ENCODE measurements around the gene PSMB3. TPM values are rescaled to one million over a fixed set of nuclear protein-coding genes. Genes with fewer than 3 reads are reported as not detected.

PSMB3 gene
- polyA plus RNA-seq, 1 donor, result 117 TPM

DNA sequence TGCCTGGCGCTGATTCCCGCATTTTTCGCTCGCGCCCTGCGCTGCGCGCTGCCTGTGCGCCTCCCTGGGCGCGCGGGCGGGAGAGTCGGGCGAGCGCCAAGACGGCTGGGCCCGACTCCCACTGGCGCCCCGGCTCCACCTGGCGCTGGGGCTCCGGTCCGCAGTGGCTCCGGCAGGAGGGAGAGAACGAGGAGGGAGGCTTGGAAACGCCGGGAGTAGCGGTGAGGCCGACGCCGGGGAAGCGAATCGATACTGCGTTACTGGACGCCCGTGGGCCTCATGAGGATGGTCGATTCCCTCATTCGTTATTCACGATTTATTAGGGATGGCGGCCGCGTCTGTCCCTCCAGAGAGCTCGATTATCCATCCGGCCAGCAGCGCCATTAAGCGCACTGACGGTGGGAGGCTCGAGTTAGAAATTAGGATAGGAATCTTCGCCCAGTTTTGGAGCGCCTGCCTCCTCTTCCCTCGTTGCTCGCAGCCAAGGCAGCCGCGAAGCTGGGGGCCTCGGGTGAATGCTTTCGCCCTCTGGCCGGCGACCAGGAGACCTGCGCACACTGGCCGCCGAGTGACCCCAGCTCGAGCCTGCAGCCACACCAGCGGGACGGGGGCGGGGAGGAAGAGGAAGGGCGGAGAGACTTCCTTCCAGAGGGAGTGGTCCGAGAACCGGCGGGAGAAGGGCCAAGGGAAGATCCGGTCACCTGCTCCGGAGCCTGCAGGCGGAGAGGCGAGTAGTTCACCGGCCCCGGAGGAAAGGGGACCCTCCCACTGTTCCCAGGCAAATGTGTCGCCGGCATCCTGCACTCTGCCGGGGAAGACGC is 3.1 kb upstream of the PSMB3 start:
- peaks cover 3% of the 10 kb centered on the region for H3K36me3 ChIP-seq (ENCODE audit: control insufficient read depth, insufficient read depth, low read length)
- peak in 1 of 2 donors; percentile 82 for DNase-seq
- peaks cover 9% of the 10 kb centered on the region for H3K27me3 ChIP-seq (ENCODE audit: control insufficient read depth, insufficient read depth, low read length)
- H3K27ac ChIP-seq (ENCODE audit: low read length), result peak overlapping the region; percentile 75
- WGBS (ENCODE audit: insufficient coverage, low lambda C conversion rate), result no CpG with 5 or more reads among the region's 79 CpGs
- H3K4me1 ChIP-seq (ENCODE audit: control insufficient read depth, insufficient read depth, low read length), result peaks cover 47% of the 10 kb centered on the region
- no peaks in the 10 kb centered on the region for H3K9me3 ChIP-seq (ENCODE audit: control insufficient read depth, low read depth, low read length)
- H3K4me3 ChIP-seq (ENCODE audit: low read length), result peak overlapping the region; percentile 81

DNA sequence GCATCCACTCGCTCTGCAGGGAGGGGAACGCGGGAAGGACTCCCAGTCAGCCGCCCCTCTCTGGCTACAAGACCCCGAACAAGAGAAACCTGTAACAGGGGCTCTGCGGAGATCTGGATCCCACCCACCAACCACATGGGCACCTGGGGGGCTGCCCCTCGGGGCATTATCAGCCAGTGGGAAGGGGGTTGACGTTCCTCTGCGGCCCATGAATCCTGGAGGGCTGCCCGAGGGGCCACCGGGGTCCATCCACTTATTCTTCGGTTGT is 2.6 kb upstream of the PSMB3 start:
- no peak for DNase-seq
- no CpG with 5 or more reads among the region's 12 CpGs for WGBS (ENCODE audit: insufficient coverage, low lambda C conversion rate)
- H3K27ac ChIP-seq (ENCODE audit: low read length), result peak overlapping the region; percentile 75
- H3K27me3 ChIP-seq (ENCODE audit: control insufficient read depth, insufficient read depth, low read length), result peaks cover 9% of the 10 kb centered on the region
- H3K4me1 ChIP-seq (ENCODE audit: control insufficient read depth, insufficient read depth, low read length), result peaks cover 44% of the 10 kb centered on the region
- H3K9me3 ChIP-seq (ENCODE audit: control insufficient read depth, low read depth, low read length), result no peaks in the 10 kb centered on the region
- H3K4me3 ChIP-seq (ENCODE audit: low read length), result peak overlapping the region; percentile 81
- peaks cover 8% of the 10 kb centered on the region for H3K36me3 ChIP-seq (ENCODE audit: control insufficient read depth, insufficient read depth, low read length)

GRCh38 chr17:38750312-38751121 is 2.0 kb upstream of the PSMB3 start:
- WGBS (ENCODE audit: insufficient coverage, low lambda C conversion rate), result 4% methylated on average over 9 of the region's 28 CpGs
- DNase-seq, result peak in 1 of 2 donors; percentile 49
- Histone ChIP-seq H3K9me3 (ENCODE audit: control insufficient read depth, low read depth, low read length) (no peaks in the 10 kb centered on the region), H3K36me3 (ENCODE audit: control insufficient read depth, insufficient read depth, low read length) (peaks cover 11% of the 10 kb centered on the region), H3K4me1 (ENCODE audit: control insufficient read depth, insufficient read depth, low read length) (peaks cover 40% of the 10 kb centered on the region), H3K4me3 (ENCODE audit: low read length) (peak overlapping the region; percentile 81), H3K27me3 (ENCODE audit: control insufficient read depth, insufficient read depth, low read length) (peaks cover 9% of the 10 kb centered on the region), H3K27ac (ENCODE audit: low read length) (peak overlapping the region; percentile 85)

DNA sequence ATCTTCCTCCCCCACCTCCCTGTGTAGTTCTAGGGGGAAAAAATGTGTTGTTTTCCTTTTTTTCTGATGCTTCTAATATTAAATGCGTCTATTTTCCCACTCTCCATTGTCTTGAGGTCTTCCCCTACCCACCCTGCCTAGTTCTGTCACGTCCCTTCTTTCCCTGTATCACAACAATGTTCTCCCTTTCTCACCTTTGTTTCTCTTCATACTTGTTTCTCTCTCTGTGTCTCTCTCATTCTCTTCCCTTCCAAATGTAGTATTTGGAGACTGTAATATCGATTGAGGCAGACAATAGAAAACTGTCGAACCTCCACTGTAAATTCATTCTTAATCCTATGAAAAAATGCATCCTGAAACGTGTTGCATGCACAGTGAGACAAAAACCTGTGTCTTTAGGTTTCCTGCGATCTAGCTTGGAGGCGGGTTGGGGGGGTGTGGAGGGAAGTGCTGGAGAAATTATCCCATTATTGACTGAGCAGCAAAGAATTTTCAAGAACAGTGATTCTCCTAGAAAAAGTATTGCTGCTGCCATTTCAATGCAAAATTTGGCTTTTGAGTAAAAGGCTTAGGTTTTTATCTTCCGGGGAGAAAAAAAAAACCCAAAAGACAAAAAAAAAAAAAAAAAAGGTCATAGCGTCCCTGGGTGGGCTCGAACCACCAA is 1.3 kb upstream of the PSMB3 start:
- peaks cover 18% of the 10 kb centered on the region for H3K36me3 ChIP-seq (ENCODE audit: control insufficient read depth, insufficient read depth, low read length)
- no peaks in the 10 kb centered on the region for H3K9me3 ChIP-seq (ENCODE audit: control insufficient read depth, low read depth, low read length)
- peak overlapping the region; percentile 85 for H3K27ac ChIP-seq (ENCODE audit: low read length)
- H3K4me3 ChIP-seq (ENCODE audit: low read length), result peak overlapping the region; percentile 81
- DNase-seq, result no peak
- H3K4me1 ChIP-seq (ENCODE audit: control insufficient read depth, insufficient read depth, low read length), result peaks cover 33% of the 10 kb centered on the region
- 0% methylated on average over 1 of the region's 10 CpGs for WGBS (ENCODE audit: insufficient coverage, low lambda C conversion rate)
- H3K27me3 ChIP-seq (ENCODE audit: control insufficient read depth, insufficient read depth, low read length), result peaks cover 9% of the 10 kb centered on the region

DNA sequence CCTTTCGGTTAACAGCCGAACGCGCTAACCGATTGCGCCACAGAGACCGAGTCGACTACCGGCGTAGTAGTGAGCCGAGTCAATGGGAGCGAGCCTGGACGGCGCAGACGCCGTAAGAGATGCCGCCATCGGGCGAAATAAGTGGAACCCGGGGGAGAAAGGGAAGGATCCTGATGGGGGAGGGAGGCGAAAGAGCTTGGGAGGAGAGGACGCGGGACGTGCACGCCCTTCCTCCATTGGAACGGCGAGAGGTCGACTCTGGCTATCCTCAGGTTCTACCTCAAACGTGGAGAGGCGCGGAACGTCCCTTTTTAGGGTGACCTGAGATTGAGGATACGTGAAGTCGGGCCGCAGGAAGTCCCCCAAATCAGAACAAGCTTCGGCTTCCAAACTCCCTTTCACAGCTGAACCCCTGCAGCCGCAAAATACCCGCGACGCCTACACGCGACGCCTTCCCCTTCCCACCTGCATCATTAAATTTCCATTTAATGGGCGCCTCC is 683 bp upstream of the PSMB3 start:
- WGBS (ENCODE audit: insufficient coverage, low lambda C conversion rate), result no CpG with 5 or more reads among the region's 44 CpGs
- peaks cover 23% of the 10 kb centered on the region for H3K36me3 ChIP-seq (ENCODE audit: control insufficient read depth, insufficient read depth, low read length)
- H3K27ac ChIP-seq (ENCODE audit: low read length), result peak overlapping the region; percentile 85
- peaks cover 9% of the 10 kb centered on the region for H3K27me3 ChIP-seq (ENCODE audit: control insufficient read depth, insufficient read depth, low read length)
- peak overlapping the region; percentile 81 for H3K4me3 ChIP-seq (ENCODE audit: low read length)
- H3K4me1 ChIP-seq (ENCODE audit: control insufficient read depth, insufficient read depth, low read length), result peaks cover 27% of the 10 kb centered on the region
- no peaks in the 10 kb centered on the region for H3K9me3 ChIP-seq (ENCODE audit: control insufficient read depth, low read depth, low read length)
- peak; percentile 87 for DNase-seq

- no peak for DNase-seq
- H3K4me1 ChIP-seq (ENCODE audit: control insufficient read depth, insufficient read depth, low read length), result peaks cover 25% of the 10 kb centered on the region
- WGBS (ENCODE audit: insufficient coverage, low lambda C conversion rate), result no CpG with 5 or more reads among the region's 22 CpGs
These were observed 548 bp downstream of the PSMB3 start for GRCh38 chr17:38753071-38753506.

DNA sequence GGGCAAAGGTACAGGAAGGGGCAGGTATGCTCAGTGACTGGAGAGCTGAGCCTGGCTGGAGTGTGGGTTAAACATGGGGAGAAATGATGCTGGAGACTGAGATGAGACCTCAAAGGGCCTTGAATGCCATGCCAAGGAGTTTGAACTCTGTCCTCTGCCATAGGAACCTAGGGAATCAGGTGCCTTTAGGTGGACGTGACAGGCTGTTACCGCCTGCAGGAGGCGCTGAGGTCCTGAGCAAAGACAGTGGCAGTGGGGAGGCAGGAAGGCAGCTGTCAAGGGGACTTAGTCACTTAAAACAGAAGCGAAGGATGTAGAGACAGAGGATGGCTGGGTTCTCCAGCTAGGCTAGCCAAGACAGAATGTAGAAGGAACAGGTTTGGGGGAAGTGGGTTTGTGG is 9.1 kb downstream of the PSMB3 start:
- no peak overlapping the region for H3K4me3 ChIP-seq (ENCODE audit: low read length)
- peak in 1 of 2 donors; percentile 21 for DNase-seq
- H3K4me1 ChIP-seq (ENCODE audit: control insufficient read depth, insufficient read depth, low read length), result no peaks in the 10 kb centered on the region
- WGBS (ENCODE audit: insufficient coverage, low lambda C conversion rate), result 100% methylated on average over 1 of the region's 4 CpGs
- H3K27ac ChIP-seq (ENCODE audit: low read length), result no peak overlapping the region
- peaks cover 69% of the 10 kb centered on the region for H3K36me3 ChIP-seq (ENCODE audit: control insufficient read depth, insufficient read depth, low read length)
- no peaks in the 10 kb centered on the region for H3K27me3 ChIP-seq (ENCODE audit: control insufficient read depth, insufficient read depth, low read length)
- no peaks in the 10 kb centered on the region for H3K9me3 ChIP-seq (ENCODE audit: control insufficient read depth, low read depth, low read length)

More at GRCh38 chr17:38753071-38753506, 548 bp downstream of the PSMB3 start:
- Histone ChIP-seq H3K27me3 (ENCODE audit: control insufficient read depth, insufficient read depth, low read length) (peaks cover 9% of the 10 kb centered on the region), H3K4me3 (ENCODE audit: low read length) (peak overlapping the region; percentile 81), H3K36me3 (ENCODE audit: control insufficient read depth, insufficient read depth, low read length) (peaks cover 30% of the 10 kb centered on the region), H3K9me3 (ENCODE audit: control insufficient read depth, low read depth, low read length) (no peaks in the 10 kb centered on the region), H3K27ac (ENCODE audit: low read length) (peak overlapping the region; percentile 70)

- H3K36me3 ChIP-seq (ENCODE audit: control insufficient read depth, insufficient read depth, low read length), result peaks cover 71% of the 10 kb centered on the region
- no peaks in the 10 kb centered on the region for H3K27me3 ChIP-seq (ENCODE audit: control insufficient read depth, insufficient read depth, low read length)
- H3K4me3 ChIP-seq (ENCODE audit: low read length), result no peak overlapping the region
- H3K4me1 ChIP-seq (ENCODE audit: control insufficient read depth, insufficient read depth, low read length), result no peaks in the 10 kb centered on the region
- DNase-seq, result no peak
- no CpG with 5 or more reads among the region's 3 CpGs for WGBS (ENCODE audit: insufficient coverage, low lambda C conversion rate)
- no peaks in the 10 kb centered on the region for H3K9me3 ChIP-seq (ENCODE audit: control insufficient read depth, low read depth, low read length)
- H3K27ac ChIP-seq (ENCODE audit: low read length), result no peak overlapping the region
These were observed 9.7 kb downstream of the PSMB3 start for GRCh38 chr17:38762231-38762630.

GRCh38 chr17:38766341-38766740 is 13.8 kb downstream of the PSMB3 start:
- H3K9me3 ChIP-seq (ENCODE audit: control insufficient read depth, low read depth, low read length), result no peaks in the 10 kb centered on the region
- H3K27me3 ChIP-seq (ENCODE audit: control insufficient read depth, insufficient read depth, low read length), result no peaks in the 10 kb centered on the region
- no peaks in the 10 kb centered on the region for H3K4me1 ChIP-seq (ENCODE audit: control insufficient read depth, insufficient read depth, low read length)
- no peak for DNase-seq
- WGBS (ENCODE audit: insufficient coverage, low lambda C conversion rate), result no CpG with 5 or more reads among the region's 5 CpGs
- no peak overlapping the region for H3K4me3 ChIP-seq (ENCODE audit: low read length)
- H3K27ac ChIP-seq (ENCODE audit: low read length), result no peak overlapping the region
- peaks cover 86% of the 10 kb centered on the region for H3K36me3 ChIP-seq (ENCODE audit: control insufficient read depth, insufficient read depth, low read length)

GRCh38 chr17:38768417-38768816 is 15.9 kb downstream of the PSMB3 start:
- Histone ChIP-seq H3K27ac (ENCODE audit: low read length) (no peak overlapping the region), H3K36me3 (ENCODE audit: control insufficient read depth, insufficient read depth, low read length) (peaks cover 89% of the 10 kb centered on the region), H3K27me3 (ENCODE audit: control insufficient read depth, insufficient read depth, low read length) (no peaks in the 10 kb centered on the region), H3K9me3 (ENCODE audit: control insufficient read depth, low read depth, low read length) (no peaks in the 10 kb centered on the region), H3K4me3 (ENCODE audit: low read length) (no peak overlapping the region), H3K4me1 (ENCODE audit: control insufficient read depth, insufficient read depth, low read length) (no peaks in the 10 kb centered on the region)
- WGBS (ENCODE audit: insufficient coverage, low lambda C conversion rate), result no CpG with 5 or more reads among the region's 6 CpGs
- no peak for DNase-seq
